Right lobe of liver (tissue), 4 donors: ENCODE measurements around the gene UBA5.

Experiments used
- CTCF ChIP-seq, 4 donors: fragments of 200-600 bp in 3 of 4; fragments of 450-650 bp in 1 of 4; IDR thresholded peaks; one replicate each; pipeline versions ENCODE4 v1.5.1 to v1.8.0; 2016 to 2022; ENCODE audit warnings: antibody characterized with exemption in 4 of 4, mild to moderate bottlenecking in 2 of 4
- POLR2A ChIP-seq: fragments of 450-650 bp; IDR thresholded peaks from one replicate; pipeline ENCODE4 v1.6.1; 2017; ENCODE audit warnings: antibody characterized with exemption, mild to moderate bottlenecking
- donor health status: DM: no; HTN: no; CAD: no.
- donor health status: DM: no; HTN: no; CAD: no.
- donor health status: DM: no; HTN: yes; CAD: no.

GRCh38 chr3:132642539-132642847 is 17.6 kb upstream of the UBA5 start:
- TF ChIP-seq CTCF (IDR thresholded peaks at IDR 0.05) (no peak), POLR2A (no peak)
